Activated gamma-delta T cell (primary cell): ENCODE data around the gene ARF1.

Experiments used
- DNase-seq: peaks from one replicate; lab custom pipeline; 2025; lab: John Stamatoyannopoulos, UW

ARF1 gene

DNA sequence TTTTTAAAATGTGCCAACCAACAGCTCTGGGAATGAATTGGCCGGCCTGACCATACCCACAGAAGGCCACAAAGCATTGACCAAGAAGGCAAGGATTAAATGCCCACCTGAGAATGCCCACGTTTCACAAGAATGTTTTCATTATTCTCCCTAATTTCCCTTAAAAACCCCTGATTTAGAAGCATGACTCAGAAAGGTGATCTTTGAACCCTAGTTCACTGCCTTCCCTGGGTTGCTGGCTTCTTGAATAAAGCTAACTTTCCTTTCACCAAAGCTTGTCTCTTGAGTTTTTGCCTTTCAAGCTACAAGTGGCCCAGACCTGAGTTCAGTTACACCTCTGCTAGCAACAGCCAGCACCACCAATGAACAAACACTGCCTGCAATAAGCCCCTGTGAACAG, 41.0 kb downstream of the ARF1 start:
- no peak for DNase-seq

DNA sequence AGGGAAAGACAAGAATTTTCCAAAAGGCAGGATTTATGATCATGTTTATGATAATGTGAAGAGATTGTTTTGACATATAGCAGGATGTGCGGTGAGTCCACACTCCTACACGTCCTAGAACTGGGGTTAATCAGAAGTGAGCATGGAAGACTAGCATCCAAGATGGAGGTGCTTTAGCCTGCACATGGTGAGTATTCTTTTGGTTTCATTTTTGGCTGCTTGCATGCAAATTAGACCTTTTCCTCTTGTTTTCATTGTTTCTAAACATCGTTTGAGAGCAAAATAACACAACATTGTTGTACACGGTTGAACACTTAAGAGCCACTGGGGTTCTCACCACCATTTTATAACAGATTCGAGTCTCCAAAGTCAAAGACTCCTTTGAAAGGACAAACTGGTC, 42.7 kb downstream of the ARF1 start:
- no peak for DNase-seq

DNA sequence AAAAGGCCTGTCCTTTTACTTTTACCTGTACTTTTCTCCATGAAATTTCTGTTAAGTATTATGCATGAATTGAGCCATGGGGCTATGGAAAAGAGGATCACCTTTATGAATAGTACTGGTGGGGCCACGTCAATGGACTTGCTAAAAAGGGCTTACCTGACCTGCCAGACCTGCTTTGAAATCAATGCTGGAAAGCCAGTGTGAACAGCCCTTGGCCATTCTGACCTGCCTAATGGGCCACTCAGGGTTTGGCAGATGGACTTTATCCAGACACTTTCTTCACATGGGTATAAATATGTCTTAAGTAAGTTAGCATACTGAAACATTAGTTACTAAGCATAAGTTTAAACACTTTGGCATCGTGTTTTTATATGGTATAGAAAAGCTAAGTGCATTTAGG, 49.3 kb downstream of the ARF1 start:
- DNase-seq, result no peak

DNA sequence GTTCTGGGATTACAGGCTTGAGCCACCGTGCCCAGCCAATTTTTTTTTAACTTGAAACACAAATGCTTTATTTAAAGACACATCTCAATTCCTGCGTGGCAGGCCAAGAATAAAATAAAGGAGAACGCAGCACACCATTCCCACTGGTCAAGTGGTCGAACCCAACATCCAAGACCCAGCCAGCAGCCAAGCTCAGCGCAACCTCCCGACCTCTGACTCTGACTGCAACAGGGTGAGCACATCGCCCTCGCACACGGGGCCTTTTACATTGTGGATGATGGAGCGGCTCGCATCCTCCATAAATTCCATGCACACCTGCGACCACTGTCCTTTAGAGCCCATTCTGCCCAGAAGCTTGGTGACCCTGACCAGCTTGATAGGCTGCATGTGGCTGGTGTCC, 52.1 kb downstream of the ARF1 start:
- DNase-seq, result no peak

GRCh38 chr1:228136901-228137300, 54.4 kb downstream of the ARF1 start:
- no peak for DNase-seq

- DNase-seq, result no peak
Measured at GRCh38 chr1:228139406-228139930, 57.0 kb downstream of the ARF1 start.

DNA sequence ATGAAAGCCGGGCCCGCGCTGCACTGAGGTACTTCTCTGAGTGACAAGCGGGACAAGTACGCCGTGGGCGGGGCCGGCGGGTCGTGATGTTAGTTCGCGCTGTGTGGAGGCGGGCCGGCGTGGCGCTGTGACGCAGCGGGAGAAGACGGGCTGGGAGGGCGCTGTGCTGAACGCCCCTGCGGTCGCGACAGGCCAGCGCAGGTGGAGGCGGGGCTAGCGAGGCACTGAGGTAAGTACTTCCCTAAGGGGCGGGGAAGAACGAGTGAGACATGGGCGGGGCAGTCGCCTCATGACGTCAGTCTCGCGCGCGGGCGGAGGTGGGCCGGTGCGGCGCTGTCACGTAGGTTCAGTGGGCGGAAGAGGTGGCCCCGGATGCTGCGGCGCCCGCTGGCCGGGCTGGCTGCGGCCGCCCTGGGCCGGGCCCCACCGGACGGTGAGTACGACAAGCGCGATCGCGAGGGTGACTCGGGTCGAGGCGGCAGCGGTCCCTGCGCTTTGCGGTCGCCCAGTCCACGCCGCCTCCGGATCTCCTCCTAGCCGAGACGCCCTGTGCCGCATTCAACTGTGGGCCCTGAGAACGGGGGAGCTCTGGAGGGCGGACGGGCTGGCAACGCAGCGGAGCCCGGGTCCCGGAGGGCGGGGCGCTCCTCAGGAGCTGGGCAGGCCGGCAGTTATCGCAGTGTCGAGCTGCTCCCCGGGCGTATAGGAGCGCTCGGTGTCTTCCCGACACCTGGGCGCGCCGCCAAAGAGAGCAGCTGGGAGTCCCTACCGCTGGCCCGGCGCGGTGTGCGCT, 57.6 kb downstream of the ARF1 start, which contains the start of gene GUK1:
Gene GUK1, plus strand, starts transcription at position 349 of the 793 bp plus-strand sequence. Its CDS starts 24 bp downstream, at position 373.
- peak; percentile 100 for DNase-seq

GRCh38 chr1:228140724-228141225, 58.3 kb downstream of the ARF1 start:
- no peak for DNase-seq

GRCh38 chr1:228141226-228142044, 58.9 kb downstream of the ARF1 start:
- DNase-seq, result no peak

DNA sequence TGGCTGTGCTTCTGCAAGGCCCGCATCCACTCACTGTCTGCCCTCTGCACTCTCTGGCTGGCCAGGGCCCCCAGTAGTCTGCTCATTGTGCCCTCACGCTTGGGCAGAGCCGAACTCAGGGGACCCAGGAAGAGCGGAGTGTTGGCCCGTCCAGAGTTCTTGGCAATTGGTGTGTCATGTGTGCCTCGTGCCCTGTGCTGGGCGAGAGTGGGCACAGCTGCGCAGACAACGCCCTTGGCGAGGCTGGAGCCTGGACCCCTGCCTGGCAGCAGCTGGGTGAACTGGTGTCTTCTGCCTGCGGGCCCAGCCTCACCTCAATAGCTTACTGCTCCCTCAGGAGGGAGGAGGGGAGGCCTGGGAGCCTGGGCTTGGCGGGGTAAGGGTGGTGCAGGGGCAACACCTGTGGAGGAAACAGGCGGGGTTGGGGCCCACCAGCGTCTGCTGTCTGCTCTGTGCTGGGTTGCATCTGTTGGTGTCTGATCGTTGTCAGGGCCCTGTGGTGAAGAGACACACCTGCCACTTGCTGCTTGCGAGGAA, 59.7 kb downstream of the ARF1 start:
- no peak for DNase-seq

- DNase-seq, result no peak
Measured at GRCh38 chr1:228142701-228143136, 60.2 kb downstream of the ARF1 start.

- DNase-seq, result no peak
Measured at GRCh38 chr1:228143480-228144192, 61.1 kb downstream of the ARF1 start.

DNA sequence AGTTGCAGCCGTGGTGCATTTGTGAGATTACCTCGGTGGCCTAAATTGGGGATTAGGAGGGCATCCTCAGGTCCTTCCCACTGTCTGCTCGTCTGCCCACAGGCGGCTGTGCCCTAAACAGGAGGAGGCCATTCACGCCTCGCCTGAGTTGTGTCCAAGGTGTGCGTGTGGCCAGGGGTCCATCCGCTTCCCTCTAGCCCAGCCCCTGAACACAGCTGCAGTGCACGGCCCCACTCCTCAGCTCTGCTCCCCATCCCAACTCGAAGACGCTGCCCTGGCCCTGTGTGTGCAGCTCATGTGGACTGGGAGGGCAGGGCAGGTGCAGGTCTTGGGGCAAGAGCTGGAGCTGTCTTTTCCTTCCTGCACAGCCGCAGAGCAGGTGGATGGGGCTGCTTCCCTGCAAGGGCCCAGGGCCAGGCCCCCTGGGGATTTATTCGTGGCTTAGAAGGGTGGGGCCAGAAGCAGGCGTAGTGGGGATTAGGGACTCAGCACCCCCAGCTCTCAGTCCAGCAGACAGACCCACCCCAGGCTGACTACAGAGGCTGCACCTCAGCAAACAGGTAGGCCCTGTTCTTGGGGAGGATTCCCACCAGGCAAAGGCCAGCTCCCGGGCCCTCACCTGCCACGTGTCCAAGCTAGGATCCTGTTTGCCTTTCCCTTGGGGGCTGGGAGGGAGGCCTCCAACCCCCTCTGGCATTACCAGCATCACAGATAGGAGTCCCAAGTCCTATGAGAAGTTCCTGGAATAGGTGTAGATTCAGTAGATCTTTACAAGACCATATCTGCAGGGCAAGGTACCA, 61.9 kb downstream of the ARF1 start:
- no peak for DNase-seq

DNA sequence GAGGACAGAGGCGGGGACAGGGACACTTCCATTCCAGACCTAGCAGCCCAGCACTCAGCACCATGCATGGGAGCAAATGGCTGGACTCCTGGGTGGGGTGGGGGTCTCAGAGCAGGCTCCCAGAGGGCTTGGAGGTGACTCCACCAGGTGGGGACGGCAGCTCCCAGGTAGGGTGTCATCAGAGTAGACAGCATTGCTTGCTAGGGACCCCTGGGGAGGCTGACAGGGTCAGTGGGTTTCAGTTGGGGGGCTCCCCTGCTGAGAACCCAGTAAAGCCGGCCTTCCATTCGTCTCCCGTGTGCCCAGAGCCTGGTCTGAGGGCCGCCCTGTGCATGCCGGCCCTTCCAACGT, 62.5 kb downstream of the ARF1 start:
- no peak for DNase-seq

DNA sequence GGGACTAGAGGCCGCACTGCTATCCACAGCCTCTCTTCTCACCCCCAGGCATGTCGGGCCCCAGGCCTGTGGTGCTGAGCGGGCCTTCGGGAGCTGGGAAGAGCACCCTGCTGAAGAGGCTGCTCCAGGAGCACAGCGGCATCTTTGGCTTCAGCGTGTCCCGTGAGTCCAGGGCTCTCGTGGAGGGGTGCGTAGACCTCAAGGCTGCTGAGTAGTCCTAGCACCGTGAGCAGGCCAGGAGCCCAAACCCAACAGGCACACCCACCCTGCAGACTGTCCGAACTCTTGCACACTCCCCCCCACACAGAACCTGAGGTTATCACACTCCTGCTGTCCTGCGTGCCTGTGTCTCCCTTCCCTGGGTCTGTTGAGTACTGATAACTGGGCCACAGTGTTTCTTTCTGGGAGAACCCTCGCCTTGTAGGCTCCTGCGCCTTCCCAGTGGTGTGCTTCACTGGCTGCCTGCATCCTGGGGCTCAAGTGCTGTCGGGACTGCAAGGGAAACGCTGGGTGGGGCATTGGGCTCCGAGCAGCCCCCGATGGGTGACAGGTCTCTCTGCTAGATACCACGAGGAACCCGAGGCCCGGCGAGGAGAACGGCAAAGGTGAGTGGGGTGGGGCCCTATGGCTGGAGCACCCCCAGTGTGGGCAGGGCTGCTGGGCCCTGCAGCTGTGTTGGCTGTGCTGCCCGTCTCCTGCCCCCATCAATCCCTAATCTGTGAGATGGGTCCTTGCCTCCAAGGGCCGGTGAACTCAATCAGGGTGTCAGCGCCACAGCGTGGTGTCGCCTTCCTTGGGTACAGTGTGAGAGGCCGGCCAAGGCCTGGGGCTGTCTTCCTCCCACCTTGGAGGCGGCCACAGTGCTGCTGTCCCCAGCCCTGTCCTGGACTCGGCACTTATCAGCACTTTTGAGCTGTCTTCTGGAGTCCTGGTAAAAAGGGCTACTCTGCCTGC, 63.2 kb downstream of the ARF1 start:
- DNase-seq, result no peak

DNA sequence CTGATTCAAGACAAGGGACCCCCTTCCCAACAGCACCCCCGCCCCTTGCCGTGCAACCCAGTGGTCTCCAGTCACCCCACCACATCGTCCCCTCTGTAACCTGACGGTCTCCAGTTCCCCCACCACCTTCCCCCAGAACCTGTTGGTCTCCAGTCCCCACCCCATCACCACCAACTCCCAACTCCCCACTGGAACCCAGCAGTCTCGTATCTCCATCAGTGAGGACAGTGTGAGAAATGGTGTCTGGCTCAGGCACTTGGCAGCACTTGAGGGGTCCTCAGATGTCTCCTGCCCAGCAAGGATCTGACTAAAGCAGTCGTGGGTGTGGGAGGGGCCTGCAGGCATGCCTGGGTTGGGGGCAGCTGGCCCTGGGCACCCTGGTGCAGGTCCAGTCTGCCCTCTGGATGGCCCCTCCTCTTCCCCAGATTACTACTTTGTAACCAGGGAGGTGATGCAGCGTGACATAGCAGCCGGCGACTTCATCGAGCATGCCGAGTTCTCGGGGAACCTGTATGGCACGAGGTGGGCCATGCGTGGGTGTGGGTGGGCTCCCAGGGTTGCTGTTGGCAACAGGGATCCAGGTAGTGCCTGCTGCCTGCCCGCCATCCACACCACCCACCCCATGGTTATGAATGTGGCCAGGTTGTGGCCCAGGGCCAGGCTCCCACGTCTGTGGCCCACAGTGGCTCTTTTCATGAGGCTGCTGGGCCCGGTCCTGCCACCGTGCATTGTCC, 64.1 kb downstream of the ARF1 start:
- DNase-seq, result no peak

DNA sequence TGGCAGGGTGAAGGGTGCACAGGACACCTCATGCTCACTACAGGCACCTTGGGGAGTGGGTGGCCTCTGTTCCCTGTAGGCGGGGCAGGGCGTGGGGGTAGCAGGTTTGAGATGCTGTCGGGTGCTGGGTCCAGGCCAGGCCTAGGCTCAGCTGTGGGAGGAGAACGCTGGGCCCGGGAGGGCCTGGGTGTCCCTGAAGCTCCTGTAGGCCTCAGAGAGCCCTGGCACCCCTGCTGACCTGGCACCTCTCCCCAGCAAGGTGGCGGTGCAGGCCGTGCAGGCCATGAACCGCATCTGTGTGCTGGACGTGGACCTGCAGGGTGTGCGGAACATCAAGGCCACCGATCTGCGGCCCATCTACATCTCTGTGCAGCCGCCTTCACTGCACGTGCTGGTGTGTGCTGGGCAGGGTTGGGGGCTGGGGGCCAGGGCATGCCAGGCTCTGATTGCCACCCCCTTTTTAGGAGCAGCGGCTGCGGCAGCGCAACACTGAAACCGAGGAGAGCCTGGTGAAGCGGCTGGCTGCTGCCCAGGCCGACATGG, 64.7 kb downstream of the ARF1 start:
- DNase-seq, result no peak

GRCh38 chr1:228147768-228148167, 65.3 kb downstream of the ARF1 start:
- no peak for DNase-seq
